Activated gamma-delta T cell treated with Interleukin-2 at 50 U/mL for 16 hours (primary cell): Measurements from ENCODE around the gene GPC5.
A peak's percentile ranks its signal among the peaks of the same experiment; 100 is the strongest.
"Not testable (repeated sequence)": the region's sequence is repeated elsewhere in the genome, so short reads cannot be mapped to it uniquely, and the experiment has no call there.

Source experiments
- DNase-seq: peaks from one replicate; pipeline ENCODE4 v3.0.0-alpha.2; 2020

The GPC5 gene

DNA sequence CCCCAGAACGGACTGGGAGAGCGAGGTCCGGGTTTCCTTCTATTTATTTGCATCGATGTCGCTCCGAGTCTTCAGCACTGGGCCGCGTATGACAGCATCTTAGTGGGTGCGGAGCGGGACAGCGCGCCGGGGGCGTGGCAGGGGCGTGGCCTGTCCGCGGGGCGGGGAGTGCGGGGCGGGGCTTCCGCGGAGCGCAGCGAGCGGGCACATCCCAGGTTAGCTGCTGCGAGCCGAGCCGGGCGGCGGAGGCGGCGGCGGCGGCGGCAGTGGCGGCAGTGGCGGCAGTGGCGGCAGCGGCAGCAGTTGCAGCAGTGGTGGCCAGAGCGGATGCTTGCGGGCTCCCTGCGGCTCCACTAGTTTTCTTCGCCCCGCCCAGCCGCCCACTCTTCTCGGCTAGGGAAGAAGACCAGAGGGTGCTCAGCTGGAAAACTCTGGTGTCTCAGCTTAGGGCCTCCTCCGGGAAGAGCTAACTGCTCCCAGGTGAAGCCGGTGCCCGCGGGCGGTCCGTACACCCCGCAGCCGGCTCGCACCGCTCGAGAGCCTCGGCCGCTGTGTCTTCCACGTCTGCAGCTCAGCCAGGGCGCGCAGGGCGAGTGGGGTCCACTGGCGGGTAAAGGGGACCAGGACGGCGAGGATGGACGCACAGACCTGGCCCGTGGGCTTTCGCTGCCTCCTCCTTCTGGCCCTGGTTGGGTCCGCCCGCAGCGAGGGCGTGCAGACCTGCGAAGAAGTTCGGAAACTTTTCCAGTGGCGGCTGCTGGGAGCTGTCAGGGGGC lies at the start of gene GPC5:
GPC5 (plus strand) TSS at position 209 of the 776 bp plus-strand sequence.
- peak; percentile 79 for DNase-seq

DNA sequence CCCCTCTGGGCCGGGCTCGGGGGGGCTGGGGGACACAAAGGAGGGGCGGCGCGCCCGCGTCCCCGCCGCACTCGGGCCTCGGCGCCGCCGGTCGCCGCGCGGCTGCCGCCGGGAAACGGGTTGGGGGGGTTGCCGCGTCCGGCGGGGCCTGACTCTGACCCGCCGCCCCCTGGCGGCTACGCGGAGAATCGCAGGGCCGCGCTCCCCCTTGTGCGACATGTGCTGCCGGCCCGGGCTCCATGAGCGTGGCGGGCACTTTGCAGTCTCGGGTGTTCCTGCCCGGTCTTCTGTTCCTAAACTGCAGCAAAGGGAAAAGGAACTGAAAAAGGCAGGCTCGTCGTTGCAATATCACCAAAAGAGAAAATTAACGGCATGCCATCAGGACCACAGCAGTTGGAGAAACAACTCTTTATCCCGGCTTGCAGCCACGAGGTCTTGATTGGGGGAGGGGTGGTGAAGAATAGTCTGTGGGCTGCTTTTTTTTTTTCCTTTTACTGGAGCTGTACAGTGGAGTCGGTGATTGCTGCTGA lies 49.5 kb upstream of the GPC5 start:
- peak; percentile 91 for DNase-seq

DNA sequence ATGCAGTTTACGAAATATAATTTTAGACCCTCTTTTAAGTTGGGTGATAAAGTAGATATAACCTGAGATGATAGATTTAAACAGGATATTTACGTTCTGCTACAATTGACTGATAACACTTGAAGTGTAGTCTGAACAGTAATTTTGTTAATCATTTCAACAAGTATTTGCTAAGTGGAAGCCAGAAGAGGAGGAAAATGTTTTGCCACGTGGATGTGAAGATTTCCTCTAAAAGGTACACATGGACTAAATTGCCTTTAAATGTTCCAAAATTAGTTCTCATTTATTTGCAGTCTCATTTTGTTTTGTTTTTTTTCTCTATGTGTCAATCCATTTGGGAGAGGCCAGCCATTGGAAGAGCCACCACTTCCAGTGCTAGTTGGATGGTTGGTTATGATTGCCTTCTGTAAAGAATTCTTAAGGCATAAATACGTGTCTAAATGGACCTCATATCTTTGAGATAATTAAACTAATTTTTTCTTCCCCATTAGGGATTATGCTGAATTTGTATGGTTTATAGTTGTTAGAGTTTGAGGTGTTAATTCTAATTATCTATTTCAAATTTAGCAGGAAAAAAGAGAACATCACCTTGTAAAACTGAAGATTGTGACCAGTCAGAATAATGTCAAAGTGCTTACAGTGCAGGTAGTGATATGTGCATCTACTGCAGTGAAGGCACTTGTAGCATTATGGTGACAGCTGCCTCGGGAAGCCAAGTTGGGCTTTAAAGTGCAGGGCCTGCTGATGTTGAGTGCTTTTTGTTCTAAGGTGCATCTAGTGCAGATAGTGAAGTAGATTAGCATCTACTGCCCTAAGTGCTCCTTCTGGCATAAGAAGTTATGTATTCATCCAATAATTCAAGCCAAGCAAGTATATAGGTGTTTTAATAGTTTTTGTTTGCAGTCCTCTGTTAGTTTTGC lies 48.2 kb upstream of the GPC5 start:
- no peak for DNase-seq

GRCh38 chr13:91351123-91351522 lies 47.3 kb upstream of the GPC5 start:
- no peak for DNase-seq

- DNase-seq: no peak
Measured at GRCh38 chr13:91351980-91352379, 46.4 kb upstream of the GPC5 start.

DNA sequence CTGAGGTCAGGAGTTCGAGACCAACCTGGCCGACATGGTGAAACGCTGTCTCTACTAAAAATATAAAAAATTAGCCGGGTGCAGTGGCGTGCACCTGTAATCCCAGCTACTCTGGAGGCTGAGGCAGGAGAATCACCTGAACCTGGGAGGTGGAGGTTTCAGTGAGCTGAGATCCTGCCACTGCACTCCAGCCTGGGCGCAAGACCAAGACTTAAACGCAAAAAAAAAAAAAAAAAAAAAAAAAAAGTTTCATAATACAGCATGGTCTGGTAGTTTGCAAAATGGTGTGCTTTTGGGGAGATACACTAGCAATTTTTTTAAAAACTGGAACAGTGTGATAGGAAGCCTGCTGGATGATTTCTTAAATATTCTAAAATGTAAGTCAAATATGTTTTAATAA lies 45.5 kb upstream of the GPC5 start:
- DNase-seq: not testable (repeated sequence)

DNA sequence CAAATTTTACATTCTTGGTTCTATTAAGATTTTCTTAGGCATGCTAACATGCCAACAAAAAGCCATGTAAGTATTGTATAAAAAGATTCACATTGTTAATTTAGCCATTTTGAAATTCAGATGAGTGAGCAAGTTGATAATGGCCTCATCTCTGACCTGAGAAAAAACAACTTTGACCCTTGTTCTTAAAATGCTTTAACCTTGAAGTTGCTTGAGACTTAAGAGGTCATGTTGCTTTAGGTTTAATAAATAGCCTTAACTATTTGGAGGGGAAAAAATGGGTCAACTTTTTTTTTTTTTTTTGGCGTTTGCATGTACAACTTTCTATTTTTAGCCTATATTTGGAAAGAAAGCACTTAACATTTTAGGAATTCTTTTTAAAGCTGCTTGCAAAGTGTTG lies 44.9 kb upstream of the GPC5 start:
- no peak for DNase-seq

DNA sequence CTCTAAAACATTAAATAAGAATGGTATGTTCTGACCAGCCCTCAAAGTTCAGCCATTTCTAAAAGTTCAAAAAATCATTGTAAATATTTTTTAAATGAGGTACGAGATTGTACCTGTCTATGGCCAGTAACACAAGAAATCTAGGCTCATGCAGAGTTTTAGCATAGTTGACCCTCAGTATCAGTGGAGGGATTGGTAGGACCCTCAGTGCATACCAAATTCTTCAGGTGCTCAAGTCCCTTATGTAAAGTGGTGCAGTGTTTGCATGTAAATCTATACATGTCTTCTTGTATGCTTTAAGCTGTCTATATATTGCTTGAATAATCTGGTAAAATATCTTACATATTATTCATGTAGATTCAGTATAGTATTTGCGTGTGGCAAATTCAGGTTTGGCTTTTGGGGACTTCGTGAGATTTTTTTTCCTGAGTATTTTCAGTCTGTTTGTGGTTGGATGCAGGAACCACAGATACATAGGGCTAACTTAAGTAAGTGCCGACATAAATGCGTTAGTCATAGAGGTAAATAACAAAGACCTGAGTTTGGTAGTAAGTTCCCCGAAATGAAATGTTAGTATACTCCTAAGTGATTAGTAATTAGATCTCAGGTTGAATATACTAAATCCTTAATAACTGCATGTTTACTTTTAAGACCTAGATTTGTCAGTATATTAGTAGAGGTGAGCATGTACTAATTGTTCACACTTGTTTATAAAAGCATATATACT lies 43.2 kb upstream of the GPC5 start:
- DNase-seq: no peak

GRCh38 chr13:91355826-91356710 lies 42.4 kb upstream of the GPC5 start:
- no peak for DNase-seq

GRCh38 chr13:91356919-91357612 lies 41.4 kb upstream of the GPC5 start:
- DNase-seq: no peak

DNA sequence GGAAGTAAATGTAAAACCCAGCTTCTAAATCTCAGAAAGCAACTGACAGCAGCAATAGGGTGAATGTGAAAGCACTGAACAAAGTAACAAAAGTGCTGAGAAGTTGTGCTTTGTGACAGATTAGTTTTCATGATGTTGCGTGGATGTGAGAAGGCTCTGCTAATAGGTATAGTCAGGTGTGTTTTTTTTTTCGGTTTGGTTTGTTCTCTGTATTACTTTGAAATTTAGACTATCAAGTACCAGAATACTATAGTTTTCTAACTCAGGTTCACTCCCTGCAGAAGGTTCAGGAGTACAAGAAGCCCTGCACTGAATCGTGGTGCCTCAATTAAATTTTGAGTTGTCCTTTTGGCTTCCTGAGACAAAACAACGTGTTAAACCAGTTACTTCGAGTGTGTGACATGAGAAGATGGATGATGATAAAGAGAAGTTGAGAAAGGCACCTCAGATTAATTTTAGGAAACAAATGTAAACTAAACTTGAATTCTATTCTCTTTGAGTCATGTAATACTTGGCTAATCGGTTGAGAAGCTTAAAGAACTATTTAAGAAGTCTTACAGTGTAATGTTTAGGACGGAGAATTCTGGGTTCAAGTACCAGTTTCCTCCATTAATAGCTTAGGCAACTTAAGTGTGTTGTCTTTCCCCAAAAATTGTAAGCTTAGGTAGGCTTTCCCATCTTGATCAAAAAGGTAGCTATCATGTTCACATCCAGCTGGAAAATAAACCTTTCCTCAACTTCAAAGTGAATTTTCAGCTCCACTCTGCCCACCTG lies 40.6 kb upstream of the GPC5 start:
- no peak for DNase-seq

DNA sequence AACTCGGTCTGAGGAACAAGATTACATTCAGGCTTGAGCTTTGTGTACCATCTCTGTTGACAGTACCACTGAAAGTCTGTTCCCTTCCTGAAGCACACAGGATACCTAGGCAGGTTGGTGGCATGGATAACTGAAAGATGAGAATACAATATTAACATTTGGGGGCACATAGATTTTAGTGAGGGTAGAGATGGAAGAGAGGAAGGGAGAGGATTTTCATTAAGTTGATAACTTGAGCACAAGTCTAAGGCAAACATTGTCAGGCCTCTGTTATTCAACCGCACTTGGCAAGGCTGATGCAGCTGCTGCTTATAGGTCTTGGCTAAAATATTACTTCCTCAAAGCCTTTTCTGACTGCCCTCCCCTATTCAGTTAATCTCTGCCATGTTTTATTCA lies 40.0 kb upstream of the GPC5 start:
- DNase-seq: no peak

DNA sequence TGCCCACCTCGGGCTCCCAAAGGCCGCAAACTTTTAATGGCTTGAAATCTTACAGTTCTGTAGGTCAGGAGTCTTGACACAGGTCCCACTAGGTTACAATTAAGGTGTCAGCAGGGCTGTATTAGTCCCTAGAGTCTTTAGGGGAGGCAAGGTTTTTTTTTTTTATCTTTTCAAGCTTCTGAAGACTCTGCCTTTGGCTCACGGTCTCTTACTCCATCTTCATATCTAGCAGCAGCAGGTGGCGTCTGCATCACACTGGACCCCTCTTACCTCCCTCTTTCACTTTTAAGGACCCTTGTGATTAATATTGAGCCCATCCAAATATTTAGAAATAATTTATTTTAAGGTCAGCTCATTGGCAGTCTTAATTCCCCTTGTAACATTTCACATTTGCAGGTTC lies 39.3 kb upstream of the GPC5 start:
- no peak for DNase-seq

DNA sequence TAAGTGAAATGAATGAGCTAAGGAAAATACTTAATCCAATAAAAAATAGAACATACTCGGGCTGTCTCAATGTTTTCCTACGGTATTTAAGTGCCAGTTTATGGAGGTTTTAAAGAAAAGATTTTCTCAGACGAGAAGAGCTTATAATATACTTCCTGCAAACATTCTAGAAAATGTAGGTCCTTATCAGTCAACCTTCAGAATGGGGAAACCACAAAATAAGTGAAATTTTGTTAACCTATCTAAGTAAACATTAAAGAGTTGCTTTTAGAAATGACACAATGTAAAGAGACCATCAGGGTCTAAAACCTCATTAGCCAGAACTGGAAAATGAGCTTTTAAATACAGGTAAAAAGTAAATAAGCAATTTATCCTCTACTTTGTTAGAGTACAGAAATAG lies 38.8 kb upstream of the GPC5 start:
- DNase-seq: no peak

- no peak for DNase-seq
Measured at GRCh38 chr13:91360246-91360751, 38.1 kb upstream of the GPC5 start.

- no peak for DNase-seq
Measured at GRCh38 chr13:91361755-91362271, 36.6 kb upstream of the GPC5 start.

- DNase-seq: no peak
Measured at GRCh38 chr13:91362908-91363307, 35.5 kb upstream of the GPC5 start.

- no peak for DNase-seq
Measured at GRCh38 chr13:91368101-91368500, 30.3 kb upstream of the GPC5 start.

DNA sequence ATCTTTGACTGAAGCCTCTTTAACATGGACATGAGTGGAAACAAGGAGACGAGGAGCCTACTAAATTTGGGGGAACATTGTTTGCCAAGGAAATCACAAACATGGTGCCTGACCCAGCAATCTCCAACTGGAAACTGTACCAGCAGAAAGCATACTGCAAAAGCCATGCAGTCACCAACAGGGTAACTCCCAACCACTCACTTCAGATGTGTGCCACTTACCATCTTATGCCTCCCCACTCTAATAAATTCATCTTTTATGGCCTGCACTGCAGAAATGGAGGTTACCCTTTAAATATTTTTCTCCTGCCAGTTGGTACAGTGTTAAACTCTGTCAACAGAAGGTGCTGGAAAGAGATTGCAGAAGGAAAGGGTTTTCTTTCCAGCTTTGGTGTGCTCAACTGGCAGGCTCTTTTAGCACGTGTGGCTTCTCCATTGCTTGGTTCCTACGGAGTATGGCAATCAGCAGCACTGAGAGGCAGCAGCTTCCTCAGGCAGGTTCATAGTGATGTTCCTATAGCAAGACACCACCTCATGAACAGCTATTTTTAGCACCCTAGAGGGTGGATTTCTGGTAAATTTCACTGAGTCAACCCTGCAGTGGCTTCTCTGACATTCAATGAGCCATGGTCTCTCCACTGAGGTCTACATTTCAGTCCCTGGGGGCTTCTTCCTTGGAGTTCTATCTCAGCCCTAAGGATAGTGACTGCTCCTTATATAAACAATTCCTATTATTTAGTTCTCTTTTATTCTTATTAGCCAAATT lies 29.6 kb upstream of the GPC5 start:
- no peak for DNase-seq
